DOHH2 (cell line): Measurements from ENCODE around the gene SERPINA5.

Experiments
- EZH2phosphoT487 ChIP-seq: fragments of 200-600 bp; sonication (generic); IDR thresholded peaks from 2 replicates; pipeline ENCODE4 v1.6.1; 2017; ENCODE audit warnings: borderline replicate concordance, mild to moderate bottlenecking, antibody characterized with exemption, low read length, moderate library complexity, mixed read lengths
- TF ChIP-seq, protein P1 (sequence below): fragments of 200-600 bp; sonication (generic); IDR thresholded peaks from one replicate; pipeline ENCODE4 v1.5.1; 2014; ENCODE audit warnings: antibody characterized with exemption, mild to moderate bottlenecking, low read depth, low read length; ENCODE audit not compliant: poor library complexity, severe bottlenecking

DNA sequence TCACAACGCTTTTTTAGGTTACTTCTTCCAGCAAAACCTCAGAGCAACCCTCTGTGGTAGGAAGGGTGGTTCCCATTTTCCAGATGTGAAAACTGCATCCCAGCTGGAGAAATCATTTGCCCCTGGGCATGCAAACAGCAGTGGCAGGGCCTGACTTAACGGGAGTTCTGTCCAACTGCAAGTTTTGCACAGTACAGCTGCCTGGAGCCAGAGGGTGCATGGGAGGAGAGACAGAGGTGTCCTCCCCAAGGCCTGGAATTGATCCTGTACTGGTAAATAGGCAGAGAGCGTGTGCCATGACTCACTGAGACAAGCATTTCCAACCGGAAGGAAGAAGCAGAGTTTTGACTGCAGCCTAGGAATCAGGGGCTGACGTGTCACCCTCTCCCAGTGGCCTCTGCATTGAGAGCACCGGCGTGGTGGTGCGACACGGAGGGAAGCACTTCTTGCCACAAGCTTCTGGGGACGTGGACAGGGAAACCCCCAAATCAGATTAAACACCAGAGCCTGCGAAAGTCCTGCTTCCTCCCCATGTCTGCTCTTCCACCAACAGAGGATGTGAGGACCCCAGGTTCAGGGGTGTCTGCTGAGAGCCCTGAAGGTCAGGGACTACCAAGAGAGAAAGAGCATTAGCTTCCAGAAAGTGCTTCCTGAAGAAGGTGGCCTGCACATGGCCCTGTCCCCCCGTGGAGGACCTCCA, 39.0 kb upstream of the SERPINA5 start:
- TF ChIP-seq, protein P1, sequence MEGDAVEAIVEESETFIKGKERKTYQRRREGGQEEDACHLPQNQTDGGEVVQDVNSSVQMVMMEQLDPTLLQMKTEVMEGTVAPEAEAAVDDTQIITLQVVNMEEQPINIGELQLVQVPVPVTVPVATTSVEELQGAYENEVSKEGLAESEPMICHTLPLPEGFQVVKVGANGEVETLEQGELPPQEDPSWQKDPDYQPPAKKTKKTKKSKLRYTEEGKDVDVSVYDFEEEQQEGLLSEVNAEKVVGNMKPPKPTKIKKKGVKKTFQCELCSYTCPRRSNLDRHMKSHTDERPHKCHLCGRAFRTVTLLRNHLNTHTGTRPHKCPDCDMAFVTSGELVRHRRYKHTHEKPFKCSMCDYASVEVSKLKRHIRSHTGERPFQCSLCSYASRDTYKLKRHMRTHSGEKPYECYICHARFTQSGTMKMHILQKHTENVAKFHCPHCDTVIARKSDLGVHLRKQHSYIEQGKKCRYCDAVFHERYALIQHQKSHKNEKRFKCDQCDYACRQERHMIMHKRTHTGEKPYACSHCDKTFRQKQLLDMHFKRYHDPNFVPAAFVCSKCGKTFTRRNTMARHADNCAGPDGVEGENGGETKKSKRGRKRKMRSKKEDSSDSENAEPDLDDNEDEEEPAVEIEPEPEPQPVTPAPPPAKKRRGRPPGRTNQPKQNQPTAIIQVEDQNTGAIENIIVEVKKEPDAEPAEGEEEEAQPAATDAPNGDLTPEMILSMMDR, result no peak
- no peak for TF ChIP-seq EZH2phosphoT487
